A549 (cell line): ENCODE measurements around the gene GHDC.
"Not testable (repeated sequence)": the region's sequence is repeated elsewhere in the genome, so short reads cannot be mapped to it uniquely, and the experiment has no call there.

ENCODE experiments used
- EP300 ChIP-seq, 2 experiments: fragments of >200 bp; sonication (Bioruptor Twin); formaldehyde crosslinking; IDR thresholded peaks; 2 replicates in 1 of 2; 3 replicates in 1 of 2; pipeline ENCODE4 v1.6.1; 2016 to 2017
- SMC3 ChIP-seq: fragments of >200 bp; sonication (Bioruptor Twin); formaldehyde crosslinking; IDR thresholded peaks from 3 replicates; pipeline ENCODE4 v1.6.1; 2018; ENCODE audit warnings: inconsistent platforms
- TF ChIP-seq, protein P1 (sequence below): fragments of >200 bp; sonication (Bioruptor Twin); formaldehyde crosslinking; IDR thresholded peaks from 3 replicates; pipeline ENCODE4 v1.5.1; 2016

- not testable (repeated sequence) for TF ChIP-seq SMC3; EP300 (IDR thresholded peaks at IDR 0.05)
- TF ChIP-seq, protein P1, sequence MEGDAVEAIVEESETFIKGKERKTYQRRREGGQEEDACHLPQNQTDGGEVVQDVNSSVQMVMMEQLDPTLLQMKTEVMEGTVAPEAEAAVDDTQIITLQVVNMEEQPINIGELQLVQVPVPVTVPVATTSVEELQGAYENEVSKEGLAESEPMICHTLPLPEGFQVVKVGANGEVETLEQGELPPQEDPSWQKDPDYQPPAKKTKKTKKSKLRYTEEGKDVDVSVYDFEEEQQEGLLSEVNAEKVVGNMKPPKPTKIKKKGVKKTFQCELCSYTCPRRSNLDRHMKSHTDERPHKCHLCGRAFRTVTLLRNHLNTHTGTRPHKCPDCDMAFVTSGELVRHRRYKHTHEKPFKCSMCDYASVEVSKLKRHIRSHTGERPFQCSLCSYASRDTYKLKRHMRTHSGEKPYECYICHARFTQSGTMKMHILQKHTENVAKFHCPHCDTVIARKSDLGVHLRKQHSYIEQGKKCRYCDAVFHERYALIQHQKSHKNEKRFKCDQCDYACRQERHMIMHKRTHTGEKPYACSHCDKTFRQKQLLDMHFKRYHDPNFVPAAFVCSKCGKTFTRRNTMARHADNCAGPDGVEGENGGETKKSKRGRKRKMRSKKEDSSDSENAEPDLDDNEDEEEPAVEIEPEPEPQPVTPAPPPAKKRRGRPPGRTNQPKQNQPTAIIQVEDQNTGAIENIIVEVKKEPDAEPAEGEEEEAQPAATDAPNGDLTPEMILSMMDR, result not testable (repeated sequence)
Measured at GRCh38 chr17:42211921-42212341, 17.6 kb upstream of the GHDC start.
